Measurements from ENCODE around the gene PIK3CD.

Gene PIK3CD

GRCh38 chr1:9651220-9651564 is 339 bp upstream of the PIK3CD start:
- DNase-seq (ENCODE audit: low read depth) = no peak
- peak overlapping the region; percentile 90 for H3K4me3 ChIP-seq (ENCODE audit: low read depth, low read length)
- no peak for TF ChIP-seq CTCF (IDR thresholded peaks at IDR 0.05; ENCODE audit: low read depth, low read length, missing control alignments)

- TF ChIP-seq CTCF (IDR thresholded peaks at IDR 0.05; ENCODE audit: low read depth, low read length, missing control alignments) = no peak
- peak overlapping the region; percentile 90 for H3K4me3 ChIP-seq (ENCODE audit: low read depth, low read length)
- DNase-seq (ENCODE audit: low read depth) = no peak
Measured at GRCh38 chr1:9652379-9653209, 1.1 kb downstream of the PIK3CD start.

- peak overlapping the region; percentile 90 for H3K4me3 ChIP-seq (ENCODE audit: low read depth, low read length)
- DNase-seq (ENCODE audit: low read depth) = no peak
- no peak for TF ChIP-seq CTCF (IDR thresholded peaks at IDR 0.05; ENCODE audit: low read depth, low read length, missing control alignments)
Measured at GRCh38 chr1:9653210-9653490, 1.6 kb downstream of the PIK3CD start.

- no peak for DNase-seq (ENCODE audit: low read depth)
- no peak for TF ChIP-seq CTCF (IDR thresholded peaks at IDR 0.05; ENCODE audit: low read depth, low read length, missing control alignments)
Measured at GRCh38 chr1:9653491-9654050, 2.0 kb downstream of the PIK3CD start.

GRCh38 chr1:9654051-9654833 is 2.7 kb downstream of the PIK3CD start:
- peak overlapping the region; percentile 90 for H3K4me3 ChIP-seq (ENCODE audit: low read depth, low read length)
- no peak for TF ChIP-seq CTCF (IDR thresholded peaks at IDR 0.05; ENCODE audit: low read depth, low read length, missing control alignments)
- DNase-seq (ENCODE audit: low read depth) = peak; percentile 53

More at GRCh38 chr1:9653491-9654050, 2.0 kb downstream of the PIK3CD start:
- peak overlapping the region; percentile 90 for H3K4me3 ChIP-seq (ENCODE audit: low read depth, low read length)

GRCh38 chr1:9654834-9655723 is 3.5 kb downstream of the PIK3CD start:
- H3K4me3 ChIP-seq (ENCODE audit: low read depth, low read length) = peak overlapping the region; percentile 90; the same call in 1 of the 2 replicates
- no peak for TF ChIP-seq CTCF (IDR thresholded peaks at IDR 0.05; ENCODE audit: low read depth, low read length, missing control alignments)
- DNase-seq (ENCODE audit: low read depth) = peak; percentile 37
